Measurements from ENCODE around the gene KMT2C.

The KMT2C gene

GRCh38 chr7:152137476-152138025 is 298.3 kb downstream of the KMT2C start:
- Histone ChIP-seq H3K4me1 (ENCODE audit: control insufficient read depth, insufficient read depth, low read length, poor library complexity, severe bottlenecking) (peaks cover 2% of the 10 kb centered on the region), H3K27me3 (replicated peaks; ENCODE audit: control insufficient read depth, insufficient read depth, low read length, poor library complexity, severe bottlenecking) (no peaks in the 10 kb centered on the region), H3K4me3 (ENCODE audit: insufficient read depth, low read depth, low read length, poor library complexity, severe bottlenecking) (no peak overlapping the region), H3K36me3 (ENCODE audit: control insufficient read depth, insufficient read depth, low read length) (peaks cover 41% of the 10 kb centered on the region), H3K9me3 (ENCODE audit: control insufficient read depth, low read length) (no peaks in the 10 kb centered on the region), H3K27ac (ENCODE audit: insufficient read depth, low read length, poor library complexity, severe bottlenecking) (no peak overlapping the region)
- DNase-seq = no peak

- Histone ChIP-seq H3K27me3 (replicated peaks; ENCODE audit: control insufficient read depth, insufficient read depth, low read length, poor library complexity, severe bottlenecking) (no peaks in the 10 kb centered on the region), H3K27ac (ENCODE audit: insufficient read depth, low read length, poor library complexity, severe bottlenecking) (no peak overlapping the region), H3K9me3 (ENCODE audit: control insufficient read depth, low read length) (no peaks in the 10 kb centered on the region), H3K4me3 (ENCODE audit: insufficient read depth, low read depth, low read length, poor library complexity, severe bottlenecking) (no peak overlapping the region), H3K36me3 (ENCODE audit: control insufficient read depth, insufficient read depth, low read length) (peaks cover 45% of the 10 kb centered on the region), H3K4me1 (ENCODE audit: control insufficient read depth, insufficient read depth, low read length, poor library complexity, severe bottlenecking) (no peaks in the 10 kb centered on the region)
- DNase-seq = no peak
Measured at GRCh38 chr7:152136686-152137085, 299.1 kb downstream of the KMT2C start.

GRCh38 chr7:152133804-152134203 is 302.0 kb downstream of the KMT2C start:
- H3K27ac ChIP-seq (ENCODE audit: insufficient read depth, low read length, poor library complexity, severe bottlenecking) = no peak overlapping the region
- H3K4me3 ChIP-seq (ENCODE audit: insufficient read depth, low read depth, low read length, poor library complexity, severe bottlenecking) = no peak overlapping the region
- peaks cover 34% of the 10 kb centered on the region for H3K36me3 ChIP-seq (ENCODE audit: control insufficient read depth, insufficient read depth, low read length)
- H3K4me1 ChIP-seq (ENCODE audit: control insufficient read depth, insufficient read depth, low read length, poor library complexity, severe bottlenecking) = no peaks in the 10 kb centered on the region
- H3K9me3 ChIP-seq (ENCODE audit: control insufficient read depth, low read length) = no peaks in the 10 kb centered on the region
- no peaks in the 10 kb centered on the region for H3K27me3 ChIP-seq (replicated peaks; ENCODE audit: control insufficient read depth, insufficient read depth, low read length, poor library complexity, severe bottlenecking)
- DNase-seq = no peak

- DNase-seq = no peak
- H3K27me3 ChIP-seq (replicated peaks; ENCODE audit: control insufficient read depth, insufficient read depth, low read length, poor library complexity, severe bottlenecking) = no peaks in the 10 kb centered on the region
Measured at GRCh38 chr7:152132812-152133211, 303.0 kb downstream of the KMT2C start.

GRCh38 chr7:152131981-152132494 is 303.8 kb downstream of the KMT2C start:
- Histone ChIP-seq H3K27me3 (replicated peaks; ENCODE audit: control insufficient read depth, insufficient read depth, low read length, poor library complexity, severe bottlenecking) (no peaks in the 10 kb centered on the region), H3K9me3 (ENCODE audit: control insufficient read depth, low read length) (no peaks in the 10 kb centered on the region), H3K4me1 (ENCODE audit: control insufficient read depth, insufficient read depth, low read length, poor library complexity, severe bottlenecking) (no peaks in the 10 kb centered on the region), H3K27ac (ENCODE audit: insufficient read depth, low read length, poor library complexity, severe bottlenecking) (no peak overlapping the region), H3K36me3 (ENCODE audit: control insufficient read depth, insufficient read depth, low read length) (peaks cover 22% of the 10 kb centered on the region), H3K4me3 (ENCODE audit: insufficient read depth, low read depth, low read length, poor library complexity, severe bottlenecking) (no peak overlapping the region)
- no peak for DNase-seq

More at GRCh38 chr7:152132812-152133211, 303.0 kb downstream of the KMT2C start:
- Histone ChIP-seq H3K9me3 (ENCODE audit: control insufficient read depth, low read length) (no peaks in the 10 kb centered on the region), H3K4me1 (ENCODE audit: control insufficient read depth, insufficient read depth, low read length, poor library complexity, severe bottlenecking) (no peaks in the 10 kb centered on the region), H3K36me3 (ENCODE audit: control insufficient read depth, insufficient read depth, low read length) (peaks cover 29% of the 10 kb centered on the region), H3K27ac (ENCODE audit: insufficient read depth, low read length, poor library complexity, severe bottlenecking) (no peak overlapping the region), H3K4me3 (ENCODE audit: insufficient read depth, low read depth, low read length, poor library complexity, severe bottlenecking) (no peak overlapping the region)

- peaks cover 14% of the 10 kb centered on the region for H3K36me3 ChIP-seq (ENCODE audit: control insufficient read depth, insufficient read depth, low read length)
Measured at GRCh38 chr7:152130658-152131590, 304.9 kb downstream of the KMT2C start.

GRCh38 chr7:152129682-152130081 is 306.1 kb downstream of the KMT2C start:
- no peaks in the 10 kb centered on the region for H3K27me3 ChIP-seq (replicated peaks; ENCODE audit: control insufficient read depth, insufficient read depth, low read length, poor library complexity, severe bottlenecking)
- no peak overlapping the region for H3K4me3 ChIP-seq (ENCODE audit: insufficient read depth, low read depth, low read length, poor library complexity, severe bottlenecking)
- no peaks in the 10 kb centered on the region for H3K9me3 ChIP-seq (ENCODE audit: control insufficient read depth, low read length)
- no peak for DNase-seq
- H3K36me3 ChIP-seq (ENCODE audit: control insufficient read depth, insufficient read depth, low read length) = peaks cover 19% of the 10 kb centered on the region
- no peaks in the 10 kb centered on the region for H3K4me1 ChIP-seq (ENCODE audit: control insufficient read depth, insufficient read depth, low read length, poor library complexity, severe bottlenecking)
- no peak overlapping the region for H3K27ac ChIP-seq (ENCODE audit: insufficient read depth, low read length, poor library complexity, severe bottlenecking)

More at GRCh38 chr7:152130658-152131590, 304.9 kb downstream of the KMT2C start:
- Histone ChIP-seq H3K4me1 (ENCODE audit: control insufficient read depth, insufficient read depth, low read length, poor library complexity, severe bottlenecking) (no peaks in the 10 kb centered on the region), H3K27me3 (replicated peaks; ENCODE audit: control insufficient read depth, insufficient read depth, low read length, poor library complexity, severe bottlenecking) (no peaks in the 10 kb centered on the region), H3K27ac (ENCODE audit: insufficient read depth, low read length, poor library complexity, severe bottlenecking) (no peak overlapping the region), H3K4me3 (ENCODE audit: insufficient read depth, low read depth, low read length, poor library complexity, severe bottlenecking) (no peak overlapping the region), H3K9me3 (ENCODE audit: control insufficient read depth, low read length) (no peaks in the 10 kb centered on the region)
- no peak for DNase-seq

- Histone ChIP-seq H3K4me3 (ENCODE audit: insufficient read depth, low read depth, low read length, poor library complexity, severe bottlenecking) (no peak overlapping the region), H3K27me3 (replicated peaks; ENCODE audit: control insufficient read depth, insufficient read depth, low read length, poor library complexity, severe bottlenecking) (no peaks in the 10 kb centered on the region), H3K4me1 (ENCODE audit: control insufficient read depth, insufficient read depth, low read length, poor library complexity, severe bottlenecking) (no peaks in the 10 kb centered on the region), H3K36me3 (ENCODE audit: control insufficient read depth, insufficient read depth, low read length) (peaks cover 27% of the 10 kb centered on the region), H3K27ac (ENCODE audit: insufficient read depth, low read length, poor library complexity, severe bottlenecking) (no peak overlapping the region), H3K9me3 (ENCODE audit: control insufficient read depth, low read length) (no peaks in the 10 kb centered on the region)
- no peak for DNase-seq
Measured at GRCh38 chr7:152128741-152129461, 306.9 kb downstream of the KMT2C start.

- no peak overlapping the region for H3K27ac ChIP-seq (ENCODE audit: insufficient read depth, low read length, poor library complexity, severe bottlenecking)
- H3K36me3 ChIP-seq (ENCODE audit: control insufficient read depth, insufficient read depth, low read length) = peaks cover 27% of the 10 kb centered on the region
- H3K9me3 ChIP-seq (ENCODE audit: control insufficient read depth, low read length) = no peaks in the 10 kb centered on the region
- H3K4me1 ChIP-seq (ENCODE audit: control insufficient read depth, insufficient read depth, low read length, poor library complexity, severe bottlenecking) = no peaks in the 10 kb centered on the region
- DNase-seq = no peak
- no peaks in the 10 kb centered on the region for H3K27me3 ChIP-seq (replicated peaks; ENCODE audit: control insufficient read depth, insufficient read depth, low read length, poor library complexity, severe bottlenecking)
- H3K4me3 ChIP-seq (ENCODE audit: insufficient read depth, low read depth, low read length, poor library complexity, severe bottlenecking) = no peak overlapping the region
Measured at GRCh38 chr7:152128252-152128651, 307.6 kb downstream of the KMT2C start.

Data from effector memory CD4-positive, alpha-beta T cell (primary cell).